HepG2 (cell line): Measurements from ENCODE around the gene TASOR2. TPM values are rescaled to one million over a fixed set of nuclear protein-coding genes. Genes with fewer than 3 reads are reported as not detected.

Experiments
- AHDC1 ChIP-seq: sonication (generic); formaldehyde crosslinking; IDR thresholded peaks from 2 replicates; pipeline ENCODE4 v1.5.1; 2020; ENCODE audit warnings: mild to moderate bottlenecking, missing genetic modification reagents, borderline replicate concordance
- ATF2 ChIP-seq: sonication (generic); formaldehyde crosslinking; IDR thresholded peaks from 2 replicates; pipeline ENCODE4 v1.4.0; 2020; ENCODE audit warnings: missing genetic modification reagents
- CEBPZ ChIP-seq: IDR thresholded peaks from 2 replicates; pipeline ENCODE4 v1.6.1; 2012; ENCODE audit warnings: low read length, improper control_type of control experiment
- FOXA1 ChIP-seq, 2 experiments: fragments of 450-650 bp in 1 of 2; sonication (generic) in 1 of 2; formaldehyde crosslinking in 1 of 2; IDR thresholded peaks; 2 replicates each; pipeline versions ENCODE4 v1.4.0 to v1.6.1; 2016 to 2020; ENCODE audit warnings: missing genetic modification reagents in 1 of 2
- FOXP1 ChIP-seq, 2 experiments: fragments of 450-650 bp in 1 of 2; IDR thresholded peaks; 2 replicates each; pipeline ENCODE4 v1.6.1; 2017 to 2018; ENCODE audit warnings: antibody characterized with exemption in 1 of 2
- PRDM4 ChIP-seq: sonication (generic); formaldehyde crosslinking; IDR thresholded peaks from 2 replicates; pipeline ENCODE4 v1.9.0; 2021; ENCODE audit warnings: missing genetic modification reagents, borderline replicate concordance
- SMAD9 ChIP-seq: sonication (generic); formaldehyde crosslinking; IDR thresholded peaks from 2 replicates; pipeline ENCODE4 v1.5.1; 2020; ENCODE audit warnings: mild to moderate bottlenecking, missing genetic modification reagents
- polyA plus RNA-seq, 8 experiments: library from polyadenylated mRNA; depleted of rRNA in 3 of 8; stranded (reverse) in 7 of 8; unstranded in 1 of 8; fragments of >200 nt; fragmentation: Illumina TruSeq in 4 of 8; extraction: Trizol in 4 of 8; gene quantifications; 2 replicates each; pipeline versions ENCODE4 v1.2.1 to v1.2.3, GENCODE V29; 2011 to 2016; ENCODE audit warnings: low read depth in 4 of 8, missing spikeins in 1 of 8, mixed read lengths in 1 of 8; ENCODE audit not compliant: insufficient read depth in 1 of 8
- total RNA-seq, 5 experiments: library from RNA; depleted of rRNA; stranded (reverse); fragments of >200 nt; fragmentation: Illumina TruSeq; extraction: Trizol; gene quantifications; 2 replicates each; pipeline ENCODE4 v1.2.3, GENCODE V29; 2016; ENCODE audit warnings: low read depth in 1 of 5
- TF ChIP-seq, protein P1 (sequence below): sonication (generic); formaldehyde crosslinking; IDR thresholded peaks from 2 replicates; pipeline ENCODE4; 2020; ENCODE audit warnings: missing genetic modification reagents, mild to moderate bottlenecking, borderline replicate concordance
- TF ChIP-seq, protein P2 (sequence below): IDR thresholded peaks from 2 replicates; pipeline ENCODE4 v1.6.1; 2016; ENCODE audit warnings: missing compliant biosample characterization, missing genetic modification reagents, borderline replicate concordance

Gene TASOR2
- total and polyA plus RNA-seq, 2 of the 13 experiments (the other 11 are each of a cell fraction or from before 2014, with no cell fraction given), result 24.2 to 55.3 TPM

DNA sequence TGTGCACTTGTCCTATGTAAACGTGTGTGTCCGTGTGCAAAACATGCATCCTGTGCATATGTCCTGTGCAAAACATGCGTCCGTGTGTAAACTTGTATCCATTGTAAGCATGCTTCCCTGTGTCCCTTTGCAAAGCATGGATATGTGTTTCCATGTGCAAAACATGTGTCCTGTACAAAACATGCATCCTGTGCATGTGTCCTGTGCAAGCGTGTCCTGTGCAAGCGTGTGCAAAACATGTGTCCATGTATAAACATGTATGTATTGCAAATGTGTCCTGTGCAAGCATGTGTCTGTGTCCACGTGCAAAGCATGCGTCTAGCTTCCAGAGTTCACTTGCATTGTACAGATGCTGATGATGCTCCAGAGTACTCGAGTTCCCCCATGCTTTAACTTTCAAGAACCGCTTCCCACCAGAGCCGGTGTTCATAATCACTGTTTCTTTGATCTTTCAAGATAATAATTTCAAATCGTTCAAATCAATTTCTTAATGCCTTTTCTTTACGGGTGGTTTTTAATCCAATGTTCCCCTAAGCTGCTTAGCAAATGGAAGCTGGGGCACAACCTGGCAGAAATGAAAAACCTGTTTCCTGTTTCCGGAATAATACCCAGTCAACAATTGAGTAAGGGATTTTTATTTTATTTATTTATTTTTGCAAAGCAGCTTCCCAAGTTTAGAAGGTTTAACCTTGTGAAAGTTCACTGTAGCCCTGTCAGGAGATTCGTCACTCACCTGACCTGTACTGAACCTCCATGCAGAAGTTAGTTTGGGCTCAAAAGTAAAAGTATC is 17.6 kb upstream of the TASOR2 start (continued):
- TF ChIP-seq AHDC1 (CRISPR knock-in tag) (no peak), FOXA1 (IDR thresholded peaks at IDR 0.05) (no peak), FOXA1 (CRISPR knock-in tag; IDR thresholded peaks at IDR 0.05) (0 out of 2 replicates have a peak, but pooled peaks have one; percentile 32), FOXP1 (IDR thresholded peaks at IDR 0.05) (no peak), FOXP1 (CRISPR knock-in tag; IDR thresholded peaks at IDR 0.05) (no peak), SMAD9 (no peak), PRDM4 (CRISPR knock-in tag) (no peak), CEBPZ (no peak), ATF2 (CRISPR knock-in tag) (no peak; the same call in 1 of the 2 replicates)
- TF ChIP-seq, protein P1, sequence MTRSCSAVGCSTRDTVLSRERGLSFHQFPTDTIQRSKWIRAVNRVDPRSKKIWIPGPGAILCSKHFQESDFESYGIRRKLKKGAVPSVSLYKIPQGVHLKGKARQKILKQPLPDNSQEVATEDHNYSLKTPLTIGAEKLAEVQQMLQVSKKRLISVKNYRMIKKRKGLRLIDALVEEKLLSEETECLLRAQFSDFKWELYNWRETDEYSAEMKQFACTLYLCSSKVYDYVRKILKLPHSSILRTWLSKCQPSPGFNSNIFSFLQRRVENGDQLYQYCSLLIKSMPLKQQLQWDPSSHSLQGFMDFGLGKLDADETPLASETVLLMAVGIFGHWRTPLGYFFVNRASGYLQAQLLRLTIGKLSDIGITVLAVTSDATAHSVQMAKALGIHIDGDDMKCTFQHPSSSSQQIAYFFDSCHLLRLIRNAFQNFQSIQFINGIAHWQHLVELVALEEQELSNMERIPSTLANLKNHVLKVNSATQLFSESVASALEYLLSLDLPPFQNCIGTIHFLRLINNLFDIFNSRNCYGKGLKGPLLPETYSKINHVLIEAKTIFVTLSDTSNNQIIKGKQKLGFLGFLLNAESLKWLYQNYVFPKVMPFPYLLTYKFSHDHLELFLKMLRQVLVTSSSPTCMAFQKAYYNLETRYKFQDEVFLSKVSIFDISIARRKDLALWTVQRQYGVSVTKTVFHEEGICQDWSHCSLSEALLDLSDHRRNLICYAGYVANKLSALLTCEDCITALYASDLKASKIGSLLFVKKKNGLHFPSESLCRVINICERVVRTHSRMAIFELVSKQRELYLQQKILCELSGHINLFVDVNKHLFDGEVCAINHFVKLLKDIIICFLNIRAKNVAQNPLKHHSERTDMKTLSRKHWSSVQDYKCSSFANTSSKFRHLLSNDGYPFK, result no peak
- TF ChIP-seq, protein P2, sequence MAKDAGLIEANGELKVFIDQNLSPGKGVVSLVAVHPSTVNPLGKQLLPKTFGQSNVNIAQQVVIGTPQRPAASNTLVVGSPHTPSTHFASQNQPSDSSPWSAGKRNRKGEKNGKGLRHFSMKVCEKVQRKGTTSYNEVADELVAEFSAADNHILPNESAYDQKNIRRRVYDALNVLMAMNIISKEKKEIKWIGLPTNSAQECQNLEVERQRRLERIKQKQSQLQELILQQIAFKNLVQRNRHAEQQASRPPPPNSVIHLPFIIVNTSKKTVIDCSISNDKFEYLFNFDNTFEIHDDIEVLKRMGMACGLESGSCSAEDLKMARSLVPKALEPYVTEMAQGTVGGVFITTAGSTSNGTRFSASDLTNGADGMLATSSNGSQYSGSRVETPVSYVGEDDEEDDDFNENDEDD (CRISPR knock-in tag), result no peak
